Measurements from ENCODE around the gene POLE2. TPM values are rescaled to one million over a fixed set of nuclear protein-coding genes. Genes with fewer than 3 reads are reported as not detected.
A peak's percentile ranks its signal among the peaks of the same experiment; 100 is the strongest.

The POLE2 gene
- total and polyA plus RNA-seq, 2 donors (not counting 1 experiment from before 2014, with no cell fraction given), result 4.5 to 8.7 TPM

- Histone ChIP-seq H2AFZ (ENCODE audit: low read length) (peak overlapping the region; percentile 50), H4K20me1 (ENCODE audit: control insufficient read depth, extremely low read depth, insufficient read depth, low read length) (no peaks in the 10 kb centered on the region), H3K4me1 (ENCODE audit: control insufficient read depth, extremely low read depth, insufficient read depth, low read length) (no peaks in the 10 kb centered on the region), H3K4me3 (replicated peaks in 1 of 4; ENCODE audit: control extremely low read depth in 1 of 4, insufficient read depth in 1 of 4, low read depth in 3 of 4, low read length in 4 of 4) (peak overlapping the region; percentile 65 to 73 (median 72)), H3K9ac (ENCODE audit: insufficient read depth, low read length) (peak overlapping the region; percentile 82), H3K9me3 (ENCODE audit: control insufficient read depth, insufficient read depth, low read depth, low read length) (no peaks in the 10 kb centered on the region), H3K79me2 (ENCODE audit: control insufficient read depth, insufficient read depth, low read length) (peaks cover 3% of the 10 kb centered on the region), H3K27ac (ENCODE audit: insufficient read depth, low read length) (peak overlapping the region; percentile 83), H3K36me3 (ENCODE audit: control insufficient read depth, insufficient read depth, low read length) (no peaks in the 10 kb centered on the region), H3K27me3 (ENCODE audit: control insufficient read depth, insufficient read depth, low read length) (no peaks in the 10 kb centered on the region), H3K4me2 (ENCODE audit: extremely low read depth, insufficient read depth, low read length) (peak overlapping the region; percentile 67)
- TF ChIP-seq EZH2 (IDR thresholded peaks at IDR 0.05; ENCODE audit: low read length, missing control alignments), result no peak
- TF ChIP-seq, protein P1, sequence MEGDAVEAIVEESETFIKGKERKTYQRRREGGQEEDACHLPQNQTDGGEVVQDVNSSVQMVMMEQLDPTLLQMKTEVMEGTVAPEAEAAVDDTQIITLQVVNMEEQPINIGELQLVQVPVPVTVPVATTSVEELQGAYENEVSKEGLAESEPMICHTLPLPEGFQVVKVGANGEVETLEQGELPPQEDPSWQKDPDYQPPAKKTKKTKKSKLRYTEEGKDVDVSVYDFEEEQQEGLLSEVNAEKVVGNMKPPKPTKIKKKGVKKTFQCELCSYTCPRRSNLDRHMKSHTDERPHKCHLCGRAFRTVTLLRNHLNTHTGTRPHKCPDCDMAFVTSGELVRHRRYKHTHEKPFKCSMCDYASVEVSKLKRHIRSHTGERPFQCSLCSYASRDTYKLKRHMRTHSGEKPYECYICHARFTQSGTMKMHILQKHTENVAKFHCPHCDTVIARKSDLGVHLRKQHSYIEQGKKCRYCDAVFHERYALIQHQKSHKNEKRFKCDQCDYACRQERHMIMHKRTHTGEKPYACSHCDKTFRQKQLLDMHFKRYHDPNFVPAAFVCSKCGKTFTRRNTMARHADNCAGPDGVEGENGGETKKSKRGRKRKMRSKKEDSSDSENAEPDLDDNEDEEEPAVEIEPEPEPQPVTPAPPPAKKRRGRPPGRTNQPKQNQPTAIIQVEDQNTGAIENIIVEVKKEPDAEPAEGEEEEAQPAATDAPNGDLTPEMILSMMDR (conservative IDR thresholded peaks at IDR 0.05 in 1 of 2, IDR thresholded peaks at IDR 0.05 in 1 of 2; ENCODE audit: low read depth in 1 of 2, low read length in 2 of 2), result no peak
- no peak for DNase-seq (ENCODE audit: low read depth in 2 of 2)
Measured at GRCh38 chr14:49692193-49692757, 4.3 kb upstream of the POLE2 start.

DNA sequence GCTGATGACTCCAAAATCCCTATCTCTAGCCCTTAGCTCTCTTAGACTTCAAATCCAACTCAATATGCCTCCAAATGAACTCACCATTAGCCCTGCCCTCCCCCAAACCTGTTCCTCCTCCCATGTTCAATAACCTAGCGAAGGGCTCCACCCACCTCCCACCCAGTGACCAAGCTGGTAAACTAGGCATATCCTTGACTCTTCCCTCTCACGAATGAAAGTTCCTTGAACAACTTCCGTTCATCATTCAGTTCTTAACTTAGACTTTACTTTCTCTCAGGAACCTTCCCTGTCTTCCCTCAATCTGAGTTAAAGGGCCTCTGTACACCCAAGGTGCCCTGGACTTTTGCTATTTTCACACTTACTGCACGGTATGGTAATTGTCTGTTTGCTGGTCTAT, 3.0 kb upstream of the POLE2 start:
- Histone ChIP-seq H4K20me1 (ENCODE audit: control insufficient read depth, extremely low read depth, insufficient read depth, low read length) (no peaks in the 10 kb centered on the region), H3K79me2 (ENCODE audit: control insufficient read depth, insufficient read depth, low read length) (peaks cover 10% of the 10 kb centered on the region), H3K4me1 (ENCODE audit: control insufficient read depth, extremely low read depth, insufficient read depth, low read length) (no peaks in the 10 kb centered on the region), H3K9ac (ENCODE audit: insufficient read depth, low read length) (no peak overlapping the region), H3K36me3 (ENCODE audit: control insufficient read depth, insufficient read depth, low read length) (no peaks in the 10 kb centered on the region), H3K4me3 (replicated peaks in 1 of 4; ENCODE audit: control extremely low read depth in 1 of 4, insufficient read depth in 1 of 4, low read depth in 3 of 4, low read length in 4 of 4) (no peak overlapping the region), H2AFZ (ENCODE audit: low read length) (no peak overlapping the region), H3K27ac (ENCODE audit: insufficient read depth, low read length) (no peak overlapping the region), H3K9me3 (ENCODE audit: control insufficient read depth, insufficient read depth, low read depth, low read length) (no peaks in the 10 kb centered on the region), H3K27me3 (ENCODE audit: control insufficient read depth, insufficient read depth, low read length) (no peaks in the 10 kb centered on the region), H3K4me2 (ENCODE audit: extremely low read depth, insufficient read depth, low read length) (no peak overlapping the region)
- TF ChIP-seq, protein P1 (conservative IDR thresholded peaks at IDR 0.05 in 1 of 2, IDR thresholded peaks at IDR 0.05 in 1 of 2; ENCODE audit: low read depth in 1 of 2, low read length in 2 of 2), result no peak
- no peak for TF ChIP-seq EZH2 (IDR thresholded peaks at IDR 0.05; ENCODE audit: low read length, missing control alignments)
- DNase-seq (ENCODE audit: low read depth in 2 of 2), result no peak

DNA sequence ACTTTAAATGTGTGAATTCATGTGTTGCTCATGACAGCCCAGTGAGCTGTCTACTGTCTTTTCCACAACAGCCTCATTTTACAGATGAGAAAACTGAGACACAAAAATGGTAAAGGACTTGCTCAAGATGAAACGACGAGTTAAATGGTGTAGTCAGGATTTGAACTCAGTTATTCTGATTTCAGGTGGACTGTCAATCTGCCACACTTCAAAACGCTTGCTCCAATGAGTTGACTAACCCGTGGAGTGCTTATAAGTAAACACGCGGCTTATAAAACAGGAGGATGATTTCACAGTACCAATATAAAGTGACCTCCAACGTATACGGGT, 652 bp upstream of the POLE2 start:
- H3K27me3 ChIP-seq (ENCODE audit: control insufficient read depth, insufficient read depth, low read length), result no peaks in the 10 kb centered on the region
- no peaks in the 10 kb centered on the region for H3K4me1 ChIP-seq (ENCODE audit: control insufficient read depth, extremely low read depth, insufficient read depth, low read length)
- H3K79me2 ChIP-seq (ENCODE audit: control insufficient read depth, insufficient read depth, low read length), result peaks cover 12% of the 10 kb centered on the region
- no peak overlapping the region for H3K27ac ChIP-seq (ENCODE audit: insufficient read depth, low read length)
- no peak for DNase-seq (ENCODE audit: low read depth in 2 of 2)
- no peaks in the 10 kb centered on the region for H3K9me3 ChIP-seq (ENCODE audit: control insufficient read depth, insufficient read depth, low read depth, low read length)
- no peaks in the 10 kb centered on the region for H4K20me1 ChIP-seq (ENCODE audit: control insufficient read depth, extremely low read depth, insufficient read depth, low read length)
- no peak overlapping the region for H2AFZ ChIP-seq (ENCODE audit: low read length)
- no peak overlapping the region for H3K9ac ChIP-seq (ENCODE audit: insufficient read depth, low read length)
- H3K4me2 ChIP-seq (ENCODE audit: extremely low read depth, insufficient read depth, low read length), result no peak overlapping the region
- TF ChIP-seq EZH2 (IDR thresholded peaks at IDR 0.05; ENCODE audit: low read length, missing control alignments), result no peak
- TF ChIP-seq, protein P1 (conservative IDR thresholded peaks at IDR 0.05 in 1 of 2, IDR thresholded peaks at IDR 0.05 in 1 of 2; ENCODE audit: low read depth in 1 of 2, low read length in 2 of 2), result no peak
- no peaks in the 10 kb centered on the region for H3K36me3 ChIP-seq (ENCODE audit: control insufficient read depth, insufficient read depth, low read length)
- peak overlapping the region in 2 of 4 experiments; percentile 47 to 78 for H3K4me3 ChIP-seq (replicated peaks in 1 of 4; ENCODE audit: control extremely low read depth in 1 of 4, insufficient read depth in 1 of 4, low read depth in 3 of 4, low read length in 4 of 4)
